ENCODE data around the gene LRRC40.
A peak's percentile ranks its signal among the peaks of the same experiment; 100 is the strongest.

LRRC40 gene

DNA sequence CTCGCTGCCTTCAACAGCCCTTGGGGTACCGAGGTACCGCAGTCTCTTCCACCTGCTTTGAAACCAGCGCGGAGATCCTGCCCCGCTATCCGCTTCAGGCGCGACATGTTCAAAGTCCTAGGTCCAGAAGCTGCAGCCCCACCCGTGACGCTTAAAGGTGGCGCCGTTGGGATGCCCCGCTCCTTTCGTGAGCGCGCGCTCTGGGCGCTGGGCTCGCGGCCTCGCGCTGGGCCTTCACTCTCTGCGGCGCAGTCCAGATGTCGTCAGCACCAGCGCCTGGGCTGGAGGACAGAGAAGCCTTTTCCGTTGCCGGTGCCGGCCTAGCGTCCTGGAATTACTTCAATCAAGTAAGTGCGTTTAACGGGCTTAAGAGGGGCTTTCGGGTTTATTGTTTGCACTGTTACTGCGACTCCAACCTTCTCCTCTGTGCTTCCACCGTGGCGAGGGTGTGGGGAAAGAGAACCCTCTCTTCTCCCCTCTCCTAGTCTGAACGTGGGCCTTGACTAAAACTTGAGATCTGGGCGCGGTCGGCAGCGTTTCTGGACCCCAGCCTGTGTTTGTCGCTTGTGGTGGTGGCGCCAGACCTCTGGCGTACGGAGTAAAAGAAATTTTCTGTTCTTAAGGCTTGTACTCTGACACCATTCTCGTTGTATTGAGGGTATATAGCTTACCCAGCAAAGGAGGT lies at the start of gene LRRC40:
Gene LRRC40, minus strand, starts transcription at position 146 of the 685 bp plus-strand sequence. Its CDS starts 39 bp downstream, at position 107.
- TF ChIP-seq, protein P1, sequence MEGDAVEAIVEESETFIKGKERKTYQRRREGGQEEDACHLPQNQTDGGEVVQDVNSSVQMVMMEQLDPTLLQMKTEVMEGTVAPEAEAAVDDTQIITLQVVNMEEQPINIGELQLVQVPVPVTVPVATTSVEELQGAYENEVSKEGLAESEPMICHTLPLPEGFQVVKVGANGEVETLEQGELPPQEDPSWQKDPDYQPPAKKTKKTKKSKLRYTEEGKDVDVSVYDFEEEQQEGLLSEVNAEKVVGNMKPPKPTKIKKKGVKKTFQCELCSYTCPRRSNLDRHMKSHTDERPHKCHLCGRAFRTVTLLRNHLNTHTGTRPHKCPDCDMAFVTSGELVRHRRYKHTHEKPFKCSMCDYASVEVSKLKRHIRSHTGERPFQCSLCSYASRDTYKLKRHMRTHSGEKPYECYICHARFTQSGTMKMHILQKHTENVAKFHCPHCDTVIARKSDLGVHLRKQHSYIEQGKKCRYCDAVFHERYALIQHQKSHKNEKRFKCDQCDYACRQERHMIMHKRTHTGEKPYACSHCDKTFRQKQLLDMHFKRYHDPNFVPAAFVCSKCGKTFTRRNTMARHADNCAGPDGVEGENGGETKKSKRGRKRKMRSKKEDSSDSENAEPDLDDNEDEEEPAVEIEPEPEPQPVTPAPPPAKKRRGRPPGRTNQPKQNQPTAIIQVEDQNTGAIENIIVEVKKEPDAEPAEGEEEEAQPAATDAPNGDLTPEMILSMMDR (conservative IDR thresholded peaks at IDR 0.05; ENCODE audit: low read depth) = no peak
- peak within 1 kb of the TSS; percentile 85 for H3K27ac ChIP-seq
- POLR2A ChIA-PET (ENCODE audit: low non-redundant PET) = interaction anchor here (0.6 kb wide), 1 partner anchor 888 kb away, joined by 3 read pairs; no protein-coding TSS in a partner anchor
- CTCF ChIA-PET = interaction anchor here (0.6 kb wide), 2 partner anchors 22 to 138 kb away, joined by 3 to 5 read pairs; no protein-coding TSS in a partner anchor
- DNase-seq (ENCODE audit: low spot score) = peak; percentile 88

DNA sequence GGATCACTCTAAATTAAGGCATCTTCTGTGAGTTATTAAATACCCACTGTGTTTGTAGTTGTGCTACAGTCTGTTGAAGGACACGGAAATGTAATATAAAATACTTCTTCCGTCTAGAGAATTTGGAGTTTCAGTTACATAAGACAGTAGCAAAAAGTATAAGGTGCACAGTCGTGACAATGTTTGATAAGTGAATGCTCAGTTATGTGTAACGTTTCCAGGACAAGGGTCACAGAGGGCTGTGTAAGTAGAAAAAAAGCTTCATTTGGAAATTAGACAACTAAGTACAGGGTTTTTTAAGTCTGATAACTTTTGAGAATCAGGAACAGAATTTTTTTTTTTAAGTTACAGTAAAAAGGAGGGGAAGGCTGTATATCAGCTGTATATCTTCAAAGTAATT lies 43.4 kb upstream of the LRRC40 start:
- H3K27ac ChIP-seq = no peak overlapping the region
- POLR2A ChIA-PET (ENCODE audit: low non-redundant PET) = no interaction called here
- CTCF ChIA-PET = no interaction called here
- no peak for DNase-seq (ENCODE audit: low spot score)
- TF ChIP-seq, protein P1 (conservative IDR thresholded peaks at IDR 0.05; ENCODE audit: low read depth) = no peak

- POLR2A ChIA-PET (ENCODE audit: low non-redundant PET) = no interaction called here
- CTCF ChIA-PET = no interaction called here
- no peak for DNase-seq (ENCODE audit: low spot score)
- no peak overlapping the region for H3K27ac ChIP-seq
- TF ChIP-seq, protein P1 (conservative IDR thresholded peaks at IDR 0.05; ENCODE audit: low read depth) = no peak
Observed at GRCh38 chr1:70247768-70248167, 42.4 kb upstream of the LRRC40 start.

- TF ChIP-seq, protein P1 (conservative IDR thresholded peaks at IDR 0.05; ENCODE audit: low read depth) = no peak
- H3K27ac ChIP-seq = no peak overlapping the region
- CTCF ChIA-PET = no interaction called here
- POLR2A ChIA-PET (ENCODE audit: low non-redundant PET) = no interaction called here
- DNase-seq (ENCODE audit: low spot score) = no peak
Observed at GRCh38 chr1:70247122-70247521, 41.7 kb upstream of the LRRC40 start.

DNA sequence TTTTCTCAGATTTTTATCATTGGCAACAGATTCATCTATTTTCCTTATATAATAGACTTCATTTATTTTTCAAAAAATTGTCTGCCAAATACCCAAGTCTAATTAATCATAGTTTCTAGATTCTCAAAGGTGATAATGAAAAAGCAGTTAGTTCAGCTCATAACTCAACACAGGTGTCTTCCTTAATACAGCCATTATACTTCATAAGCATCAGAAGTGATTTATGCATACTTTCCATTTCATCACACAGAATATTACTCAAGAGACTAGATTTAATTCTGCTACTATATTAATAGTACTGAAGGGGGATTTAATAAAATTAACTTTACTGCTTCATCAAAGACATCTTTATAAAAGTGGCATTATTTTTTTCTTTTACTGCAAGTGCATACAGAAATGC lies 34.6 kb upstream of the LRRC40 start:
- TF ChIP-seq, protein P1 (conservative IDR thresholded peaks at IDR 0.05; ENCODE audit: low read depth) = no peak
- ChIA-PET CTCF (no interaction called here), POLR2A (ENCODE audit: low non-redundant PET) (no interaction called here)
- H3K27ac ChIP-seq = no peak overlapping the region
- DNase-seq (ENCODE audit: low spot score) = no peak

DNA sequence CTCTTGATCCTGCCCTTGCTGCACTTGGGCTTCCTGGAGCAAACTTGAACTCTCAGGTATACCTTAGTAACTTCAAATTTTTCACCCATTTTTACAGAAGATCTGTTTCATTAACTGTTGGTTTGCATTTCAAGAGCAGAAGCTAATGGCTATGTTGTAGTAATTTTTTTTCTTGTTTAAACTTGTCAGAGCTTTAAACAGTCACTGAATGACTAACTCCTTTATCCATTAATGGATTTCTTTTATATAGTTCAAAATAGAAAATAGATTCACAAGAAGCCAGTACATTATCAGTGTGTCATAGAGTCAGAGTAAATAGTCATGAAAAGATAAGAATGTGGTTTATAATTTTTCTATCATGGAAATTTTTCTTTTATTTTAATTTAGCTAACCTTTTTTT lies 29.4 kb upstream of the LRRC40 start:
- CTCF ChIA-PET = no interaction called here
- POLR2A ChIA-PET (ENCODE audit: low non-redundant PET) = no interaction called here
- TF ChIP-seq, protein P1 (conservative IDR thresholded peaks at IDR 0.05; ENCODE audit: low read depth) = no peak

More for the DNA sequence above, 29.4 kb upstream of the LRRC40 start:
- H3K27ac ChIP-seq = no peak overlapping the region
- peak; percentile 25 for DNase-seq (ENCODE audit: low spot score)
